ENCODE measurements around the gene MINDY3.
"Not testable (repeated sequence)": the region's sequence is repeated elsewhere in the genome, so short reads cannot be mapped to it uniquely, and the experiment has no call there.

Gene MINDY3

GRCh38 chr10:15859906-15860691 lies at the start of gene MINDY3:
Gene MINDY3 (minus strand): TSS chr10:15860507. CDS start chr10:15860299, 208 bp downstream.
- peak; percentile 86 for DNase-seq

DNA sequence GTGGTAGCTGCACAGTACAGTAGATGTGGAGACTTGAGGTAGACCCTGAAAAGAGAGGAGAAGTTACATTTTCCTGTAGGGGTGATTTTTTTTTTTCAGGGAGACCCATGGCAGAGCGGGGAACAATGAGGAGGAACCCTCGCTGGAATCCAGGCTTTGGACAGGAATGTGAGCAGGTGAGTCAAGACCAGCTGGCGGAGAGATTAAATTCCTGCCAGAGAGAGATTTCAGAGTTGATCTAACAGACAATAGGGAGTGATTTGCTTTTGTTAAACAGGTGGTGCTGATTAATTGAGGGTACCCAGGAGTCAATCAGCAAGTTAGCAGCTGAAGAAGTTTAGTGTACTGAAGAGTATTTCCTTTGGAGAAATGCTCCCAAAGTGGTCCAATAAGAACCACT lies 41.6 kb upstream of the MINDY3 start:
- no peak for DNase-seq

GRCh38 chr10:15898046-15898445 lies 37.7 kb upstream of the MINDY3 start:
- no peak for DNase-seq

GRCh38 chr10:15897287-15897686 lies 37.0 kb upstream of the MINDY3 start:
- DNase-seq = no peak

- no peak for DNase-seq
Measured at GRCh38 chr10:15896654-15897053, 36.3 kb upstream of the MINDY3 start.

- no peak for DNase-seq
Measured at GRCh38 chr10:15884447-15884846, 24.1 kb upstream of the MINDY3 start.

- DNase-seq = no peak
Measured at GRCh38 chr10:15881542-15881941, 21.2 kb upstream of the MINDY3 start.

DNA sequence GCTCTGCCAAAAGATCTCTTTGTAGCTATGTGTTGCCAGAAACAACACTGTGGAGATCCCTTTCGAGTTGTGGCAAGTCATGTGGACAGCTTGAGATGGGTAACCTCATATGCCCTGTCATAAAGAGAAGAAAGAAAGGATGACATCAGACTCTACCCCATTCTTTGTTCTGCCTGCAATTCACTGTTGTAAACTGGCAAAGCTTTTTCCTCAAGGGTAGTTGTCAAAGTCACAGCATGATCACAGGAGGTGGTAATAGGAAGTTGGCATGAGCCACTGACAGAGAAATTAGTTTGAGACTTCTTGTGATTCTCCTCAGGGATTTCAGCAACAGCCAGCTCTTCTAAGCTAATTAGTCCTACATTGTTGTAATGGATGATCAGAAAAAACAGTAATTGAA lies 19.4 kb upstream of the MINDY3 start:
- DNase-seq = no peak

DNA sequence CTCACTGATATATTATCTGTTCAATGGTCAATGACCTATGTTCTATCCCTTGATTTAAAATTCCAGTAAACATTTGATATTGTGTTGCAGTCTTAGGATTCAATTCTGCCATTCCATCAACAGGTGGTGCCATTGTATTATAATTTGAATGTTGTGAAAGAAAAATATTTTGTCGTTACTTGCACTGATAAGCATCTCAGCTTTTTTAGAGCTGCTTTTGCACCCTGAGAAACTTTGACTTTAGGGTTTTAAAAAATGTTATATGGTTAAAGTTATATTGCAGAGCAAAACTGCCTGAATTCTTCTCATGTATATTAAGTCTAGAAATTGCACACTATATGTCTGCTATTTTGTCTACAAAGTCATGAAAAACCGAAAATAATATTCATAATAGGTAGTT lies 18.8 kb upstream of the MINDY3 start:
- no peak for DNase-seq

DNA sequence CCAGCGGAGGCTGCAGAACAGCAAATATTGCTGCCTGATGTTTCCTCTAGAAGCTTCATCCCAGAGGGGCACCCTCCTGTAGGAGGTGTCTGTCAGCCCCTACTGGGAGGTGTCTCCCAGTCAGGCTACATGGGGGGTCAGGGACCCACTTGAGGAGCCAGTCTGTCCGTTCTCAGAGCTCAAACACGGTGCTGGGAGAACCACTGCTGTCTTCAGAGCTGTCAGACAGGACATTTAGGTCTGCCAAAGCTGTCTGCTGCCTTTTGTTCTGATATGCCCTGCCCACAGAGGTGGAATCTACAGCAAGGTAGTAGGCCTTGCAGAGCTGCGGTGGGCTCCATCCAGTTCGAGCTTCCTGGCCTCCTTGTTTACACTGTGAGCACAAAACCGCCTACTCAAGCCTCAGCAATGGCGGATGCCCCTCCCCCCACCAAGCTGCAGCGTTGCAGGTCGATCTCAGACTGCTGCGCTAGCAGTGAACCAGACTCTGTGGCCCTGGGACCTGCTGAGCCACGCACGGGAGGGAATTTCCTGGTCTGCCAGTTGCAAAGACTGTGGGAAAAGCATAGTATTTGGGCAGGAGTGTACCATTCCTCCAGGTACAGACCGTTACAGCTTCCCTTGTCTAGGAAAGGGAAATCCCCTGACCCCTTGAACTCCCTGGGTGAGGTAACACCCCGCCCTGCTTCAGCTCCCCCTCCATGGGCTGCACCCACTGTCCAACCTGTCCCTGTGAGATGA lies 17.7 kb upstream of the MINDY3 start:
- no peak for DNase-seq

GRCh38 chr10:15876274-15876673 lies 16.0 kb upstream of the MINDY3 start:
- not testable (repeated sequence) for DNase-seq

GRCh38 chr10:15872645-15873044 lies 12.3 kb upstream of the MINDY3 start:
- DNase-seq = not testable (repeated sequence)

- DNase-seq = no peak
Measured at GRCh38 chr10:15871823-15872222, 11.5 kb upstream of the MINDY3 start.

- no peak for DNase-seq
Measured at GRCh38 chr10:15869935-15870334, 9.6 kb upstream of the MINDY3 start.

DNA sequence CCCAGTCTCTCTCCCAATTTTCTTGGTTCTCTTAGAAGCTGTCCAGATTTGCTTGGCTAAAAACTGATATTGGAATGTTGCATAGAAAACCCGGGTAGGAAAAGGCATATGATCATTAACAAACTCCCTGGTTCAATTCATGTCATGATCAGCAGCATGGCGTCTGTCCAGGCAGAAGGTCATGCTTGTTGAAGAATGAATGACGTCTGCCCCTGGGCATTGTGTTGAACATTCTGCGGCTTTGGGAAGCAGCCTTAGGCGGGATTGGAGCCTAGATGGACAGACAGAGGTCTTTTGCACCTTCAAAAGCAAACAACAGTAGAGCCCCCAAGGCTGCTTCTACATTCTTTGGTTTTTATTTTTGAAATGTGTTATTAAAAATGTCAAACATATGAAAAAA lies 7.7 kb upstream of the MINDY3 start:
- DNase-seq = no peak

DNA sequence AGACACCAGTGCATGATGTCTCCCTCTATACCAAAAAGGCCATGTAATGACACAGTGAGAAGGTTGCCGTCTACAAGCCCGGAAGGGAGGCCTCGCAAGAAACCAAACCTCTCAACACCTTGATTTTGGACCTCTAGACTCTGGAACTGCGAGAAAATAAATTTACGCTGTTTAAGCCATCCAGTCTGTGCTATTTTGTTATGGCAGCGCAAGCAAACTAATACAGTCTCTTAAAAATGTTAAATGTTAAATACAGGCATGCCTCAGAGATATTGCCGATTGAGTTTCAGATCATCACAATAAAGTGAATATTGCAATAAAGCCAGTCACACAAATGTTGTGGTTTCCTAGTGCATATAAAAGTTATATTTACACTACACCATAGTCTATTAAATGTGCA lies 5.0 kb upstream of the MINDY3 start:
- no peak for DNase-seq

GRCh38 chr10:15864419-15864818 lies 4.1 kb upstream of the MINDY3 start:
- no peak for DNase-seq

GRCh38 chr10:15863733-15864132 lies 3.4 kb upstream of the MINDY3 start:
- no peak for DNase-seq

- DNase-seq = no peak
Measured at GRCh38 chr10:15863323-15863722, 3.0 kb upstream of the MINDY3 start.

DNA sequence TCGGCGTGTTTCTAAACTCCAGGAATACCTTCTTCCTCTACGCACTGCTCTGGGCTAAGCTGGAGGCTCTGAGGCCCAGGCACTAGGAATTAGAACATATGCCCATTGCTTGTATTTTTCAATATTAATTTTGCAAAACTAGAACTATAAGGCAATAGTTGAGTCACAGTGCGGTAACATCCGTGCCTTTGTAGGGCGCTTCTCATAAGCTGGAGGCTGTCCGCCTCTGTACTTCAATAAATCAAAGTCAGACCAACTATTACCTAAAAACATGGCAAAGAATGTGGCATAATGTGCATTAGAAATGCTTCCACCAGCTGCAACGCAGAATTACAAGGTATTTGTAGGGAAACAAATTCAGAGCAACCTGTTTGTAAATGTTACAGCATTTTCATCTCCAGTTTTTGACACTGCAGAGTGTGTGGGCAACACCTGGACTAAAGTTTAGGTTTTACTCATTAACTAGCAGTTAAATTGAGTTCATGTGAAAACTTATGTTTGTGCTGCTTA lies 440 bp upstream of the MINDY3 start:
- DNase-seq = no peak

DNA sequence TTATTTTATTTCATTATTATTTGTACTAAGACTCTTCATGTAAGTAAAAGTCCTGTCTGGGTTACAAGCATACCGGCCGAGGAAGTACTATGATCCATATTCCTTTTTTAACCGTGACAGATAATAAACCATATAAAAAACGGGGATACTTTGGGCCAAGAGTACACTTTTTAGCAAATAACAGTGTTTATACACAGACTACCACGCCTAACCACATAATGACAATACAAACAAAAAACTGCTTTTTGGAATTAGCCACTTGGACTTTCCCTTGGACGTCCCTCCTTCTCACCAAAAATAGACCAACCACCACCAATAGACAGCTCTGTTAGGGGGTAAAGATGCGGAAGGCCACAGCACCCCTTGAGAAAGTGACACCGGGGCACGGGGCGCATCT lies 800 bp downstream of the MINDY3 start:
- DNase-seq = no peak

GRCh38 chr10:15858861-15859281 lies 1.4 kb downstream of the MINDY3 start:
- DNase-seq = no peak

GRCh38 chr10:15857107-15857575 lies 3.2 kb downstream of the MINDY3 start:
- DNase-seq = no peak

Data from CD4-positive, alpha-beta T cell treated with Interleukin-6 for 4 hours (primary cell).